Activated CD8-positive, alpha-beta memory T cell treated with anti-CD3 and anti-CD28 coated beads for 36 hours (primary cell): ENCODE data around the gene COPA. TPM values are rescaled to one million over a fixed set of nuclear protein-coding genes. Genes with fewer than 3 reads are reported as not detected.

ENCODE experiments used
- CTCF ChIA-PET: fragments of 350-600 bp; sonication (Branson Sonifier 250); formaldehyde crosslinking; loops from one replicate; lab custom pipeline; 2021; ENCODE audit warnings: antibody characterized with exemption; lab: Charles Lee
- POLR2A ChIA-PET: fragments of 350-600 bp; sonication (Branson Sonifier 250); formaldehyde crosslinking; loops from one replicate; lab custom pipeline; 2021; ENCODE audit warnings: antibody characterized with exemption; lab: Charles Lee
- total RNA-seq, 2 experiments: library from RNA; stranded (reverse); gene quantifications; one replicate each; pipeline ENCODE4 v1.2.3, GENCODE V29; 2021

The COPA gene
- total RNA-seq, 2 experiments from 2014 or later, result 127 to 130 TPM

DNA sequence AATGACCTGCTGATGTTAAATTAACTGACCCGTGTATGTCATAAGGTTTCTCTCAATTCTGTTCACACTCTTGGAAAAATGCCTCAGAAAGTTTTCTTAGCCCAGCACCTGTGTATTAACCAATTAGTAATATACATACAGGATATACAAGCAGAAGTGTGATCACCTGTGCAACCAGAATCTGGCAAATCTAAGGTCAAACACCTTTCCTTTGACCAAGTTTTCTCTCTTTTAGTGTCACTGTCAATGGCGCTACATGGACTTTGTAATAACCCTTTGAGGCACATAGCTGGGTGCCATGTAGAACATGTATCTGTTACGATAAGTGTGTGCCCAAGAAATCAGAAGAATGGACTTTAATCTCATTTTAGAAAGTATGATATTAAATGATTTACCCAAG, 1.2 kb upstream of the COPA start:
- ChIA-PET POLR2A (interaction anchor here (0.6 kb wide), 1 partner anchor 273 kb away, joined by 4 read pairs; no protein-coding TSS in a partner anchor), CTCF (interaction anchor here (0.6 to 1.3 kb wide), 4 partner anchors 10 to 33 kb away, joined by 3 to 5 read pairs (median 3); no protein-coding TSS in a partner anchor)

DNA sequence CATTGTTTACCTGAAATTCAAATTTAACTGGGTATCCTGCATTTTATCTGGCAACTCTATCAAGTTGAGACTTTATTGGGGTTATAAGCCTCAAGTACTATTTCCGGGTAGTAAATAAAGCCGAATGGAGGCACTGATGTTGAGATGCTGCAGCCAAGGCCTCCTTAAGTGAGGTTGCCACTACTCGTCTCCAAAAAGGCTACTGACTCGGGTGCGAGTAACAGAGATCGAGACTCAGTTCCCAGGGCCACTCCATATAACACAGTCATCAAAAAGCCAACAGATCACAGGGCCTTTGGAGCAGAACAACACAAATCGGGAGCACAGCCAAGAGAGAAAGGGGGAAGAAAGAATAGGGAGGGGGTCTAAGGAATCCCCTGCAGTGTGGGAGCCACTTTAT, 524 bp downstream of the COPA start:
- ChIA-PET POLR2A (no interaction called here), CTCF (interaction anchor here (0.6 kb wide), 1 partner anchor 92 kb away, joined by 4 read pairs; no protein-coding TSS in a partner anchor)

DNA sequence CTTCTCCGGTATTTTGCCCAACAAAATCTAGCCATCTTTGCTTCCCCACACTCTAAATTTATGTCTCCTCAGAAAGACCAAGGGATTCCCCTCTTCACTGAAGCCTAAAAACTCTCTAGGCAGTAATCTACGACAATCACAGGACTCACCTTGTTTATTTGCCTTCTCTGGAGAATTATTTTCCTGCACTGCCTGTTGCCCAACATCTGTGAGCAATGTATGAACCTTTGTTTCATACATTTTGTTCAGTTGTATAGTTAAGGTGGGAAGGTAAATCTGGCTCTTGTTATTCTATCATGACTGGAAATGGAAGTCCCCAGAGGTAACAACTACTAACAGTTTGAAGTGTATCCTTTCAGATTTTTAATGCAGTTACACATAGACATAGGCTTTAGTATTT, 2.2 kb downstream of the COPA start:
- CTCF ChIA-PET, result no interaction called here

DNA sequence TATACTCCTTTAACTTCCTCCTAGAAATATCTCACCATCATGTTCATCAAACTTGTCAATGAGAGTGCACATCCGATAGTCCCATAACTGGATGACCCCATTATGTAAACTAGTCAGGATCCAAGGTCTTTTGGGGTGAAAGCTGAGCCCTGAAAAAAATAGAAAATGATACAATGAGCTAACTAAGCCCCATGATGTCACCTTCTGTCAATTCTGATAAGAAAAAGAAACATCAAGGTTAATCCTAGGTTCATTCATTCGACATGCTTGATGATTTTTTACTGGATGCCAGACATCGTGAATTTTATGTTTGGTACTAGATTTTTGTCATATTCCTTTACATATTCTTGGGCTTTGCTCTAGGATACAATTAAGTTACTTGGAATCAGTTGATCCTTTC, 2.9 kb downstream of the COPA start:
- ChIA-PET POLR2A (no interaction called here), CTCF (interaction anchor here (0.6 kb wide), 1 partner anchor 10 kb away, joined by 5 read pairs; no protein-coding TSS in a partner anchor)

More for the DNA sequence above, 2.2 kb downstream of the COPA start:
- POLR2A ChIA-PET, result no interaction called here

DNA sequence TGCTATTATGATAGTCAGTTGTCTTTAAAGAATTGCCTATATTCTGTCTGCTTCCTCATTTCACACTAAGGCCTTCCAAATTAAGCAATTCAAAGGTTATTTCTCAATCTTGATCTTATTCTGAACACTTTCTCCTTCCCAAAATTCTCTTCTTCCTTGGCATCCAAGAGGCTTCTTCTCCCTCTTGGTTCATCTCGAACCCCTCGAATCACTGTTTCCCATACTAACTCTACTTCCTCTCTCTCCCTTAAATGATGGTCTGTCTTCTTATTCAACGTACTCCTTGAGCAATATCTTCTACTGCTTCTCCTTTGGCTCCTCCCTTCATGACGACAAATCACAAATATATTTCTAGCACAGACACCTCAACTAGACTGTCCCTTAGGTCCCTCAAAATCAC, 4.5 kb downstream of the COPA start:
- ChIA-PET CTCF (no interaction called here), POLR2A (interaction anchor here (0.6 kb wide), 1 partner anchor 54 kb away, joined by 3 read pairs; the partner anchor contains the start of gene PEX19)

DNA sequence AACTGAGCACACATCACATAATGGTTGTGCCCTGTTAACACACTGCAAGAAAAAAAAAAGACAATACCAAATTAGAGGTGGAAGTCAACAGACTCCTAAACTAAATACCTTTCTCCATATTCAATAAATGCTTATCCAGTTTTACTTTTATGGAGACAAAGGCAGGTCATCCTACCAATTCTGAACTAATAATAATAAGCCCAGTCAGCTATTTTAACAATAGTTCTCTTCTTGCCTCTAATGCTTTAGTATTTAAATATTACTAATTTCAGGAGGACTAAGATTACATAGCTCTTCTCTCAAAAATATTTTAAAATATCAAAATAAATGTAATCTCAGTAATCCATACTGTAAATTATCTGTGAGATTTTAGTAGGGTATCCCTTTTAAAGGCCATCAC, 10.5 kb downstream of the COPA start:
- CTCF ChIA-PET, result no interaction called here
- POLR2A ChIA-PET, result interaction anchor here (0.5 kb wide), 1 partner anchor 72 kb away, joined by 3 read pairs; no protein-coding TSS in a partner anchor

DNA sequence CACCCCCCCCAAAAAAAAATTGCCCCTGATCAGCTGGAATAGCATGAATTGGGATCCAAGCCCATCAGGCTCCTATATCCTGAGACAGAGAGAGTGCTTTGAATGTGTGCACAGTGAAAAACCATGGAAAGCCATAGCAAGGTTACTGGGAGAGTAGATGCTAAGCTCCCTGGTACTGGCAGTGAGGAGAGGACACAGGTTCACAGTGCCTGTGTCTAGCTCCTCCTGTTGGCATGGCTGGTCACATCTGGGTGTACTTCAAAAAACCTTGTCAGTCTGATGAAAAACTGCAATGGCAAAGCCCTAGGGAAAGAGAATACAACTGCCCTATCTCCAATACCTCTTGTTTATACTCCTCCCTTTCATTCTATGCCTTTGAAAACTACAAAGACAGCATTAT, 12.9 kb downstream of the COPA start:
- CTCF ChIA-PET, result interaction anchor here (0.6 to 1.3 kb wide), 3 partner anchors 10 to 1000 kb away, joined by 3 to 5 read pairs (median 3); no protein-coding TSS in a partner anchor

DNA sequence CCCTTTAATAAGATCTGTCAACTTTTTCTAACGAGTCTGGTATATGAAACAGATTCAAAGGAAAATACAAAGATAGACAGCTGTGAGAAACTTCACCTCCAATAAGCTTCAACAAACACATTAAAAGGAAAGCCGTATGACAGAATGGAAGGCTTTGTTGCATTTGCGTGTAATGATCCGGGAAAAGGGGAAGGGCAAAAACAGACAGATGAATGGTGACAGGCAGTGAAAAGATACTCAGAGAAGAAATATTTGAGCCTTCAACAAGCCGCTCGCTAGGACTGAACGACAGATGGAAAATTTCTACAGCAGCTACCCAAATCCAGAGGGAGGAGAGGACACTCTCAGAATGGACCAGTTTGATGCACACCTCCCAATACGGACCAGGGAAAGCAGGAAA, 14.9 kb downstream of the COPA start:
- ChIA-PET CTCF (interaction anchor here (1.0 to 1.4 kb wide), 2 partner anchors 36 to 321 kb away, joined by 3 read pairs; no protein-coding TSS in a partner anchor), POLR2A (interaction anchor here (0.6 kb wide), 1 partner anchor 1302 kb away, joined by 6 read pairs; no protein-coding TSS in a partner anchor)

More for the DNA sequence above, 12.9 kb downstream of the COPA start:
- POLR2A ChIA-PET, result no interaction called here

DNA sequence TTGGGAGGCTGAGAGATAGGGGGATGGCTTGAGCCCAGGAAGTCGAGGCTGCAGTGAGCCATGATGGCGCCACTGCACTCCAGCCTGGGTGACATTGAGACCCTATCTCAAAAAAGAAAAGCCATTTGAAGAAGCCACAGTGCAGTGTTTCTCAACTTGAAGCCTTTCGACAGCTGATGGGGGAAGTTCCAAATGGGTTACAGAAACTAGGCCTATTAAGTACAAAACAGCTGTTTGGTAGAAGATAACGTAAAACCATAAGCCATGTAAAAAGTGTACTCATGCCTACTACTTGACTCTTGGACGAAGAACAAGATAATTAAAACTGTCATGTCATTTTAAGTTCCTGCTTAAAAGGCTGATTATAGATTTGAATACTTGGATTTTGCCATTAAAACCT, 16.6 kb downstream of the COPA start:
- POLR2A ChIA-PET, result no interaction called here
- CTCF ChIA-PET, result interaction anchor here (0.6 kb wide), 1 partner anchor 38 kb away, joined by 3 read pairs; no protein-coding TSS in a partner anchor

DNA sequence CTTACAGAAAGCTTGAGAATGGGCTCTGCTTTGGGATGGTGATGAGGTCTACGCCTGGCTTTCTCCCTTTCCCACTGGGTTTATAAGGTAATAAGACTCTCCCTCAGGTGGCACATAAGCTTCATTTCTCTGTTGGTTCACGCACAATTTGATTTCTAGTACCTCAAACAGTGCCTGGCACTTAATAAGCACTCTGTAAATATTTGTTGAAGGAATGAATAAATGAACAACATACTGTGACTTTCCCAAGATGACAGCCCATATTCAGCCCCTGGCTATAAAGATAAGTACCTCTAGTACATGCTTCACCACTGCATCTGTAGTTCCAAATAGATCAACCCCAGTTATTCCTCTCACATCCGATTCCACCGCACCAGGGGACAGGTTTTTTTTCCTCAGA, 17.8 kb downstream of the COPA start:
- ChIA-PET POLR2A (no interaction called here), CTCF (interaction anchor here (1.0 kb wide), 1 partner anchor 34 kb away, joined by 3 read pairs; no protein-coding TSS in a partner anchor)

DNA sequence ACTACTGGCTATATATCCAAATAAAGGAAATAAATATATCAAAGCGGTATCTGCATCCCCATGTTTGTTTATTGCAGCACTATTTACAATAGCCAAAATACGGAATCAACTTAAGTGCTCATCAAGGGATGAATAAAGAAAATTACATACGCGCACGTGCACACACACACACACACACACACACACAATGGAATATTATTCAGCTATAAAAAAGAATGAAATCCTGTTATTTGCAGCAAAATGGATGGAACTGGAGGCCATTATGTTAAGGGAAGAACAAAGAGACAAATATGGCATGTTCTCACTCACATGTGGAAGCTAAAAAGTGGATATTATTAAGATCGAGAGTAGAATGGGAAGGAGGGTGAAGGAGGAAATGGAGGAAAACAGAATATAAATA, 20.2 kb downstream of the COPA start:
- CTCF ChIA-PET, result no interaction called here
- POLR2A ChIA-PET, result no interaction called here

DNA sequence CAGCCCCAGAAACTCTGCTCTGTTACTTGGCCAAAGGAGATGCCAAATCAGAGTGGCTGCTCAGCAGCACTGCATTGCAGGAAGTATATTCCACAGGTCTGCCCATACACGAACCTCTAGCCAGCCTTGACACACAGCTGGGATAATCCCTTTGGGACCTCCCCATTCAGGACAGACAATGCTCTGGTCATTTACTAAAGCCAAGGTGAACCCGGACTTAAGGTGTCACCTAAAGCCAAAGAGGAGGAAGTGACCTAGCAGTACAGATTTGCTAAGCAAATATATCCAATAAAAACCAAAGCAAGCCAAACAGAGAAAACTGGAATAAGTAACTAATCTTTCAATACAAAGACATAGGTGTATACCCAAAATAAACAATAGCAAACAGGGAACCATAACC, 27.7 kb downstream of the COPA start:
- POLR2A ChIA-PET, result no interaction called here

DNA sequence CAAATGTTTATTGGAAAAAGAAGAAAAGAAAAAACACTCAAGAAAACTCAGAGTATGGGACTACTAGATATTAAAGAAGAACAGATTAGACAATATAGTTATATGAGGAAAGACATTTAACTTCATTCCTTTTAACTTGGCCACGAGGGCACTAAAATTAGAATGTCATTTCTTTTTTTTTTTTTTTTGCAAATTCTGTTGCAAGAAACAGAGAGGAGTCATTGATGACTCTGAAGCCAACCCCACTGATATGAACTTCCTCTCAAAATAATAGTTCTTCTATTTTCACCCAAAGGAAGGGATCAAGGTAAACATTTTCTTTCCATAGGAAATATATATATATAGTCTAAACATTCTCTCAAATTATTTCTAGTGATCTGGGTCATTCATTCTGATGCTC, 33.5 kb downstream of the COPA start:
- ChIA-PET POLR2A (no interaction called here), CTCF (no interaction called here)

More for the DNA sequence above, 27.7 kb downstream of the COPA start:
- CTCF ChIA-PET, result no interaction called here

DNA sequence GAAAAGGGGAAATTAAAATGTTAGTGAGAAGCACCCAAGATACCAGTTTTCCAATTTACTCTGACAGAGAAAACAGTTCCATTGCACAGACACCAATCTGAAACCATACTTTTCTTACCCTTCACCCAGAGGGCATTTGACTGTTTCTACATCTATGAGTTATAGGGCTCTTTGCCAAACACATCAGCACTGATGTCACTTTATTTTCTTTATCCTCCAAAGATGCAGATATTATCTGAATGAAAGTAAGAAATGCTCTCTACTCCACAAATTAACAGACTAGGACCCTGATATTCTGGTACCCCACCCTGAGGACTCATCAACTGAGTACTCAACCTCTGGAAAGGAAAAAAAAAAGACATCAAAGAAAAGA, 33.9 kb downstream of the COPA start:
- CTCF ChIA-PET, result no interaction called here
- POLR2A ChIA-PET, result no interaction called here

DNA sequence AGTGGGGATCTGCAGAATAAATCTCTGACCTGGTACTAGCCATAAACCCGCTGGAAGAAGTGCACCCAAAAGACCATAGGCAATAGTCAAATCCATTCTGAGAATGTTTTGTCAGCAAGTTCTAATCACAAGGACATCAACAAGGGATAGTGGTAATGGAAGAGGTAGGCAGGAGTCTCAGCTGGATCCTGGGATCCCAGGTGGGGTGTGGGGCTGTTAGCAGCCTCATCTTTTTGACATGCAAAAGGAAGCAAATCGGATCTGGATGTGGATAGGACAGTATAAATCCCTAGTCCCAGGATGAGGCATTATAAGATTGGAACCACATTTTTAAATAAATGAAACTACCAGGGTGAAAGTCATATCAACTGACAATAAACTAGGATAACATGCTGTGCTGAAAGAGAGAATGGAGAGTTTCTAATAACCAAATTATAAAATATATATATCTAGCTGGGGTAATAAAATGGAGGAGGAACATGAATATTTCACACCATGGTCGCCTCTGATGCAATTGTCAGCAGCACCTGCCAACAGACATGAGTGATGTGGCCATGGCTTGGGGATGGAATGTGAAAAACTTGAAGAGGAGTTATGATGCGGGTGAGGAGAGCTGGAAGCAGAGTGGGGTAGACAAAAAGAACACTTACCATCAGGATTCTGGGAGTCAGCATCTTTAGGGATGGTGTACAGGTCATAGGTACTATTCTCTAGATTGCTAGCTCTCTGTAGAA, 34.4 kb downstream of the COPA start:
- ChIA-PET CTCF (interaction anchor here (1.4 kb wide), 1 partner anchor 49 kb away, joined by 3 read pairs; no protein-coding TSS in a partner anchor), POLR2A (no interaction called here)

DNA sequence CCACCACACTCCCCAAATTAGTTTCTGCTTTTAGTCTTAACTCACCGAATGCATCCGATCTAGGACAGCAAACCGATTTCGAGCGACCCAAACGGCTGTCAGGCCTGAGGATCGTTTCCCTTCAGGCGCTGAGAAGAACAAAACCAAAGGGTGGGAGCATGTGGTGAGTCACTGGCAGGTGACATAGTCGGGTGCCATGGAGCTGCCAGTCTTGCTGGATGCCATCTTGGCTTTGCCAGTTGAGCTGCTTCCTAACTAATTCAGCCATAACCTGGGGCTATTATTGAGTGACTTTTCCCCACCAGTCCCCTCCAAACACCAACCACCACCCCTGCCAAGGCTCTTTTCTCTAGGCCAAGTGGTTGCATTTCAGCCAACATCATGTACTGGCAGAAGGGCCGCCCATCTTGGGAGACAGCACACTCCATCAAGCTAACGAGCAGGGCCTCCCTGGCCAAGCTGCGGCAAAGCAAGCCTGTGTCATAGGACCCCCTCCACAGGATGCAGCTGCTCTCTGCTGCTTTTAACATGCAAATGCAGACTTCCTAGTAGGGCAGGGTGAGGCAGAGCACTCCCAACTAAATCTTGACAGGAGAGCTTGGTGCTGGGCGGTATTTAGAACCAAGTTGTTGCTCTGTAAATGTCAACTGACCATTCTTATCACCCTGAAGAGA, 35.8 kb downstream of the COPA start:
- ChIA-PET CTCF (interaction anchor here (1.1 to 1.4 kb wide), 2 partner anchors 16 to 47 kb away, joined by 3 to 4 read pairs; no protein-coding TSS in a partner anchor), POLR2A (no interaction called here)

DNA sequence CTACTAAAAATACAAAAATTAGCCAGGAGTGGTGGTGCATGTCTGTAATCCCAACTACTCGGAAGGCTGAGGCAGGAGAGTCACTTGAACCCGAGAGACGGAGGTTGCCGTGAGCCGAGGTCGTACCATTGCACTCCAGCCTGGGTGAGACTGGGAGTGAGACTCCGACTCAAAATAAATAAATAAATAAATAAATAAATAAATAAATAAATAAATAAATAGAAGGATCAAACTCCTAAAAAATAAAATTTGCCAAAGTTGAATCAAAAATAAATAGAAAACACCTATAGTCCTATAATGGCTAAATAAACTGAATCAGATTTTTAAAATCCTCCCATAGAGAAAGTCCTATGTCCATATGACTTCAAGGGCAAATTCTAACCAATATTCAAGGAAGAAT, 42.9 kb downstream of the COPA start:
- CTCF ChIA-PET, result no interaction called here
- POLR2A ChIA-PET, result no interaction called here

DNA sequence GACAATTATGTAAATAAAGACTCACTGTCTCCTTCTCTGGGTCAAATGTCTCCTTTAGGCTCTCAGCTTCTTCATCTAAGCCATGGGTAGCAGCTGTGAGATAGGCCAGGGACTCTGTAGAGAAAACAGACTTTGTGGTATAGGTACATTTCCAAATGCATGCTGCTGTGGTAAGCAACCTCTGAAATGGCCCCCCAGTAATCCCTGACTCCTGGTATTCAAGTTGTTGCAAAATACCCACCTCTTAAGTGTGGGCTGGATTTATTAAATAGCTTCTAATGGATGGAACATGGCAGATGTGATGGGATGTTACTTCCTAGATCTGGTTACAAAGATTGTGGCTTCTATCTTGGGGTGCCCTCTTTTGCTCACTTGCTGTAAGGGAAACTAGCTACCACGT, 47.0 kb downstream of the COPA start:
- POLR2A ChIA-PET, result no interaction called here
- CTCF ChIA-PET, result interaction anchor here (0.8 kb wide), 1 partner anchor 103 kb away, joined by 4 read pairs; no protein-coding TSS in a partner anchor

DNA sequence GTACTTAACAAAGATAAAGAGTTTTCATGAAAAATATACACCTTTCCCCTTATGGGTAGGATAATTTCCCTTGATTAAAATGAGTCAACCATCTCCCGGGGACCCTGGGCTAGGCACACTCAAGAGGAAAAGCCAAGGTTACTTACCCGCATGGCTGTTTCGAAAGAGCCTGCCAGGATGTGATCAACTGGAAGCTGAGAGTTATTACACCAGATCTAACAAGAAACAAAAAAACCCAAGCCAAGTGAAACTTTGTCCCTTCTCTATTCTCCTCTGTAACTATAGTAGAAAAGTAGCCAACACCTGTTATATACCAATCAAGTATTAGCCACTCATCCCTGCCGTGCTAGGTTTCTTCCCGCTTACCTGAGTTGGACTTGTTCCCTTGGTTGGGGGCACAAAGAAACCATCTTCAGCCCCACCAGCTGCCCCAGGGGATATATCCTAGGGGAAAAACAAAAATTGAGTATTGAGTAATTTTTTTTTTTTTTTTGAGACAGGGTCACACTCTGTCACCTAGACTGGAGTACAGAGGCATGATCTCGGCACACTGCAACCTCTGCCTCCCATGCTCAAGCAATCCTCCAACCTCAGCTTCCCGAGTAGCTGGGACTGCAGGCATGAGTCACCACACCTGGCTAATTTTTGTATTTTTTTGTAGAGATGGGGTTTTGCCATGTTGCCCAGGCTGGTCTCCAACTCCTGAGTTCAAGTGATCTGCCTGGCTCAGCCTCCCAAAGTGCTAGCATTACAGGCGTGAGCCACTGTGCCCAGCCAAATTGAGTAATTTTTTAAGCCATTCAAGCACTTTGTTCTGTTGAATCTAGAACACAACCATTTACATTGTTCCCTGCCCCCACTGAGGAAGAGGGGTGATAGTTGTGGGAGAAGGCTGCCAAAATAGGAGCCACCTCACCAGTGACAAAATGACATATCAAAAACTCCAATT, 49.8 kb downstream of the COPA start:
- POLR2A ChIA-PET, result no interaction called here
- CTCF ChIA-PET, result interaction anchor here (1.1 to 2.6 kb wide), 9 partner anchors 10 to 155 kb away, joined by 3 to 18 read pairs (median 5); partner anchors contain the start of genes ATP1A4 and DCAF8
